ENCODE measurements around the gene CELF3. TPM values are rescaled to one million over a fixed set of nuclear protein-coding genes. Genes with fewer than 3 reads are reported as not detected.
"Not testable (repeated sequence)": the region's sequence is repeated elsewhere in the genome, so short reads cannot be mapped to it uniquely, and the experiment has no call there.

The CELF3 gene
- total RNA-seq, 1 donor: not detected

DNA sequence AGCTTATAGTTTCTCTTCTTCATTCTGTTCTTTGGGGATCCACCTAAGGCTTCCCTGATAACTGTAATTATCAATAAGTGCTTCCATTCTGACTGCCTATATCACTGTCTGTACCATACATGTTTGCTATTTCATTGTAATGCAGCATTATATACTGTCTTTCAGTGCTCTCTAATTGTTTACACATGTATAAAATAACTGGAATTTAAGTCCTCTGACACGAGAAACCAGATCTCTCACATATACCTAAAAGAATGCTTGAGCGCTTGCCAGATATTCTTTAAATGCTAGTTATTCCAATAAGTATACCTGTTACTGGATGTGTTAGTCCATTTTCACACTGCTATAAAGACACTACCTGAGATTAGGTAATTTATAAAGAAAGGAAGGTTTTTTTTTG, 34.7 kb downstream of the CELF3 start:
- no peak overlapping the region for H3K4me2 ChIP-seq (ENCODE audit: insufficient read depth, low read length)
- H3K4me1 ChIP-seq (ENCODE audit: insufficient read depth, low read length): peaks cover 13% of the 10 kb centered on the region
- no peaks in the 10 kb centered on the region for H3K79me2 ChIP-seq (ENCODE audit: insufficient read depth, low read length)
- no peaks in the 10 kb centered on the region for H3K9me3 ChIP-seq (ENCODE audit: low read depth, low read length)
- no peaks in the 10 kb centered on the region for H4K20me1 ChIP-seq (ENCODE audit: insufficient read depth, low read length)
- TF ChIP-seq, protein P1, sequence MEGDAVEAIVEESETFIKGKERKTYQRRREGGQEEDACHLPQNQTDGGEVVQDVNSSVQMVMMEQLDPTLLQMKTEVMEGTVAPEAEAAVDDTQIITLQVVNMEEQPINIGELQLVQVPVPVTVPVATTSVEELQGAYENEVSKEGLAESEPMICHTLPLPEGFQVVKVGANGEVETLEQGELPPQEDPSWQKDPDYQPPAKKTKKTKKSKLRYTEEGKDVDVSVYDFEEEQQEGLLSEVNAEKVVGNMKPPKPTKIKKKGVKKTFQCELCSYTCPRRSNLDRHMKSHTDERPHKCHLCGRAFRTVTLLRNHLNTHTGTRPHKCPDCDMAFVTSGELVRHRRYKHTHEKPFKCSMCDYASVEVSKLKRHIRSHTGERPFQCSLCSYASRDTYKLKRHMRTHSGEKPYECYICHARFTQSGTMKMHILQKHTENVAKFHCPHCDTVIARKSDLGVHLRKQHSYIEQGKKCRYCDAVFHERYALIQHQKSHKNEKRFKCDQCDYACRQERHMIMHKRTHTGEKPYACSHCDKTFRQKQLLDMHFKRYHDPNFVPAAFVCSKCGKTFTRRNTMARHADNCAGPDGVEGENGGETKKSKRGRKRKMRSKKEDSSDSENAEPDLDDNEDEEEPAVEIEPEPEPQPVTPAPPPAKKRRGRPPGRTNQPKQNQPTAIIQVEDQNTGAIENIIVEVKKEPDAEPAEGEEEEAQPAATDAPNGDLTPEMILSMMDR (IDR thresholded peaks at IDR 0.05; ENCODE audit: extremely low read depth, low read depth, low read length): no peak
- no peak for DNase-seq (ENCODE audit: insufficient read length, low spot score, missing footprints)
- H3K4me3 ChIP-seq (ENCODE audit: insufficient read depth, low read length): no peak overlapping the region
- H3K27ac ChIP-seq (ENCODE audit: low read depth, low read length): no peak overlapping the region
- no peak overlapping the region for H2AFZ ChIP-seq (ENCODE audit: low read length)
- no peaks in the 10 kb centered on the region for H3K27me3 ChIP-seq (ENCODE audit: insufficient read depth, low read length)
- H3K36me3 ChIP-seq (ENCODE audit: insufficient read depth, low read length): peaks cover 3% of the 10 kb centered on the region

DNA sequence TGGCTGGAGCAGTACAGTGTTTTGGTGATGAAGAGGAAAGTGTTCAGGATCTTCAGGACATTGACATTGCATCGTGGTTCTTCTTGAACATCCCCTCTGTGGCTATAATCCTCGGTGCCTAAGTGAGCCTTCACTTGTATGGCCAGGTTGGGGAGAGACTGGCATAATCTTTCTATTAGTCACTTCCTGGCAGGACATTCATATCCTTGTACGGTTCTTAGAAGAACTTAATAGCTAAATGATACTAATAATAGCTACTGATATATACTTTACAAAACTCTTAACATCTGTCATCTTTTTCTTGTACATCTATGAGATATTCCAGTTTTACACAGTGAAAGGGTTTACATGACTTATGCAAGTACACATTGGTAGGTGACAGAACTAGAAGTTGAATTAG, 35.8 kb downstream of the CELF3 start:
- Histone ChIP-seq H3K27ac (ENCODE audit: low read depth, low read length) (peak overlapping the region; percentile 58), H4K20me1 (ENCODE audit: insufficient read depth, low read length) (no peaks in the 10 kb centered on the region), H3K4me3 (ENCODE audit: insufficient read depth, low read length) (peak overlapping the region; percentile 39), H3K4me1 (ENCODE audit: insufficient read depth, low read length) (peaks cover 13% of the 10 kb centered on the region), H3K27me3 (ENCODE audit: insufficient read depth, low read length) (no peaks in the 10 kb centered on the region), H2AFZ (ENCODE audit: low read length) (no peak overlapping the region), H3K36me3 (ENCODE audit: insufficient read depth, low read length) (peaks cover 3% of the 10 kb centered on the region), H3K4me2 (ENCODE audit: insufficient read depth, low read length) (peak overlapping the region; percentile 71), H3K79me2 (ENCODE audit: insufficient read depth, low read length) (no peaks in the 10 kb centered on the region), H3K9me3 (ENCODE audit: low read depth, low read length) (no peaks in the 10 kb centered on the region)
- DNase-seq (ENCODE audit: insufficient read length, low spot score, missing footprints): peak; percentile 76
- TF ChIP-seq, protein P1 (IDR thresholded peaks at IDR 0.05; ENCODE audit: extremely low read depth, low read depth, low read length): no peak

DNA sequence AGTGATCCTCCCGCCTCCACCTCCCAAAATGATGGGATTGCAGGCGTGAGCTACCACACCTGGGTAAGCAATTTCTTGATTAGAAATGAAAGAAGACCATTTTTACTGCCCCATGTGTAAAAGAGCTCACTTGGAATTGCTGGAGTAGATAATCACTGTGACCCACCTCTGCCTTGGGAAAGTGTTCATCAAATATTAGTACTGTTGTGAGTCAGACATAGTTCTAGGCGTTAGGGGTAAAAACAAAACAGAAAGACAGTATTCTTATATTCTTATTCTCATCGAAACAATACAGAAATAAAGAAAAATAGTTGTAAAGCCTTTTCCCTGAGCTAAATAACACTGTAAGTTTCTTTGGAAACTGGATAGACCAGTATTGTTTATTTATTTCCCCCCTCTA, 36.2 kb downstream of the CELF3 start:
- Histone ChIP-seq H3K36me3 (ENCODE audit: insufficient read depth, low read length) (peaks cover 3% of the 10 kb centered on the region), H2AFZ (ENCODE audit: low read length) (no peak overlapping the region), H3K9me3 (ENCODE audit: low read depth, low read length) (no peaks in the 10 kb centered on the region), H4K20me1 (ENCODE audit: insufficient read depth, low read length) (no peaks in the 10 kb centered on the region), H3K27ac (ENCODE audit: low read depth, low read length) (peak overlapping the region; percentile 58), H3K4me2 (ENCODE audit: insufficient read depth, low read length) (peak overlapping the region; percentile 71), H3K27me3 (ENCODE audit: insufficient read depth, low read length) (no peaks in the 10 kb centered on the region), H3K4me1 (ENCODE audit: insufficient read depth, low read length) (peaks cover 13% of the 10 kb centered on the region), H3K79me2 (ENCODE audit: insufficient read depth, low read length) (no peaks in the 10 kb centered on the region), H3K4me3 (ENCODE audit: insufficient read depth, low read length) (peak overlapping the region; percentile 39)
- TF ChIP-seq, protein P1 (IDR thresholded peaks at IDR 0.05; ENCODE audit: extremely low read depth, low read depth, low read length): no peak
- no peak for DNase-seq (ENCODE audit: insufficient read length, low spot score, missing footprints)

DNA sequence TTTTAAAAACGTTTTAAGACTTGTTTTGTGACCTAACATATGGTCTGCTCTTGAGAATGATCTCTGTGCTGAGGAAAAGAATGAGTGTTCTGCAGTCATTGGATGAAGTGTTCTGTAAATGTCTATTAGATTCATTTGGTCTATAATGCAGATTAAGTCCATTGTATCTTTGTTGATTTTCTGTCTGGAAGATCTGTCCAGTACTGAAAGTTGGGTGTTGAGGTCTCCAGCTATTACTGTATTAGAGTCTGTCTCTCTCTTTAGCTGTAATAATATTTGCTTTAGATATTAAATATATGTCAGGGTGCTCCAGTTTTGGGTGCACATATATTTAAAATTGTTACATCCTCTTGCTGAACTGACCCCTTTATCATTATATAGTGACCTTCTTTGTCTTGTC, 43.2 kb downstream of the CELF3 start:
- no peaks in the 10 kb centered on the region for H3K27me3 ChIP-seq (ENCODE audit: insufficient read depth, low read length)
- H3K4me3 ChIP-seq (ENCODE audit: insufficient read depth, low read length): no peak overlapping the region
- H3K36me3 ChIP-seq (ENCODE audit: insufficient read depth, low read length): peaks cover 8% of the 10 kb centered on the region
- no peaks in the 10 kb centered on the region for H4K20me1 ChIP-seq (ENCODE audit: insufficient read depth, low read length)
- H3K27ac ChIP-seq (ENCODE audit: low read depth, low read length): no peak overlapping the region
- DNase-seq (ENCODE audit: insufficient read length, low spot score, missing footprints): no peak
- H2AFZ ChIP-seq (ENCODE audit: low read length): no peak overlapping the region
- no peak overlapping the region for H3K4me2 ChIP-seq (ENCODE audit: insufficient read depth, low read length)
- H3K9me3 ChIP-seq (ENCODE audit: low read depth, low read length): no peaks in the 10 kb centered on the region
- TF ChIP-seq, protein P1 (IDR thresholded peaks at IDR 0.05; ENCODE audit: extremely low read depth, low read depth, low read length): no peak
- H3K4me1 ChIP-seq (ENCODE audit: insufficient read depth, low read length): no peaks in the 10 kb centered on the region
- H3K79me2 ChIP-seq (ENCODE audit: insufficient read depth, low read length): no peaks in the 10 kb centered on the region

DNA sequence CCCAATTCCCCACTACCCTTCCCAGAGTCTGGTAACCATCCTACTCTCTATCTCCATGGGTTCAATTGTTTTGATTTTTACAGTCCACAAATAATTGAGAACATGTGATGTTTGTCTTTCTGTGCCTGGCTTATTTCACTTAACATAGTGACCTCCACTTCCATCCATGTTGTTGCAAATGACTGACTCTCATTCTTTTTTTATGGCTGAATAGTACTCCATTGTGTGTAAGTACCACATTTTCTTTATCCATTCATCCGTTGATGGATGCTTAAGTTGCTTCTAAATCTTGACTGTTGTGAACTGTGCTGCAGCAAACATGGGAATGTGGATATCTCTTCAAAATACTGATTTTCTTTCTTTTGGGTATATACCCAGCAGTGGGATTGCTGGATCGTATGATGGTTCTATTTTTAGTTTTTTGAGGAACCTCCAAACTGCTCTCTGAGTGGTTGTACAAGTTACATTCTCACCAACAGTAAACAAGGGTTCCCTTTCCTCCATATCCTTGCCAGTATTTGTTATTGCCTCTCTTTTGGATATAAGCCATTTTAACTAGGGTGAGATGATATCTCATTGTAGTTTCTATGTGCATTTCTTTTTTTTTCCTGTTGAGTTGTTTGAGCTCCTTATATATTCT, 46.4 kb downstream of the CELF3 start:
- peaks cover 10% of the 10 kb centered on the region for H3K36me3 ChIP-seq (ENCODE audit: insufficient read depth, low read length)
- H3K27me3 ChIP-seq (ENCODE audit: insufficient read depth, low read length); H4K20me1 ChIP-seq (ENCODE audit: insufficient read depth, low read length); H3K79me2 ChIP-seq (ENCODE audit: insufficient read depth, low read length); H3K4me2 ChIP-seq (ENCODE audit: insufficient read depth, low read length); H2AFZ ChIP-seq (ENCODE audit: low read length); DNase-seq (ENCODE audit: insufficient read length, low spot score, missing footprints); H3K4me1 ChIP-seq (ENCODE audit: insufficient read depth, low read length); H3K9me3 ChIP-seq (ENCODE audit: low read depth, low read length); H3K4me3 ChIP-seq (ENCODE audit: insufficient read depth, low read length); H3K27ac ChIP-seq (ENCODE audit: low read depth, low read length): not testable (repeated sequence)
